ENCODE measurements around the gene RFTN1. TPM values are rescaled to one million over a fixed set of nuclear protein-coding genes. Genes with fewer than 3 reads are reported as not detected.

RFTN1 gene
- total and polyA plus RNA-seq, 2 donors (not counting 3 experiments of a cell fraction or from before 2014, with no cell fraction given): 40.3 to 43.3 TPM

DNA sequence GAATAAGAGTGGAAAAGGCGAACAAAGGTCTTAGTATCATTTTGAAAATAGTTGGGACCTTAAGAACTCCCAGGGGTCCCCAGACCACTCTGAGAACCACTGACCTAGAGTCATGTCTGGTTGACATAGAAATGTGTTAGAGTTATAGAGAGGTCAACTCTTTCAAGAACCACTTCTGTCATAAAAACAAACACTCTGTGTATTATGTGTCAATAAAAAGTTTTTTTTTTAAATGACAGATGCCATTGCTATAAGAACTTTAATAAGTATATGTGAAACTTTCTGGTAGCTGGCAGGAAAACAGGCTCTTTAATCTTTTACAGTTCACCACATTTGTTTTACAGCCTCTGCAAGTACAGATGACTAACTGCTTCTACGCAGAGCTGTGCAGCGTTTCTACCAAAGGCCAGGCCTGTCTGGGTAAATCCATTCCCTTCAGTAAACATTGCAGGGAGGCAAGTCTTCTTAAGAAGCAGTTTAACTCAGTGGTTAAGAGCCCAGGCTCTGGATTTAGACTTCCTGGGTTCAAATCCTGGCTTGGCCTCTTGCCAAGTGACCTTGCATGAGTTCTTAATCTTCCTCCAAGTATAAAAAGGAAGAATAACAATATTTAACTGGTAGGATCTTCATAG is 56.6 kb downstream of the RFTN1 start:
- no peak overlapping the region for H3K9ac ChIP-seq (replicated peaks; ENCODE audit: extremely low read depth, insufficient read depth, low read length)
- BruUV-seq (replicated peaks): no TSS peak
- no peaks in the 10 kb centered on the region for H3K9me1 ChIP-seq (replicated peaks; ENCODE audit: control insufficient read depth, extremely low read depth, insufficient read depth, low read length)
- intact Hi-C loops (cut with micrococcal nuclease): no loop called here
- FAIRE-seq (no peak), DNase-seq (ENCODE audit: low read depth, low spot score) (no peak)
- H2AFZ ChIP-seq (ENCODE audit: low read depth, low read length): no peak overlapping the region
- no peaks in the 10 kb centered on the region for H3K79me2 ChIP-seq (ENCODE audit: control insufficient read depth, insufficient read depth, low read length)
- POLR2A ChIA-PET: no interaction called here
- TF ChIP-seq GATA2 (IDR thresholded peaks at IDR 0.05; ENCODE audit: insufficient read depth, insufficient read length, low read depth, low read length) (no peak), MYC (IDR thresholded peaks at IDR 0.05; ENCODE audit: low read depth, low read length) (no peak), POLR2A (IDR thresholded peaks at IDR 0.05; ENCODE audit: low read depth, low read length) (no peak), FOS (IDR thresholded peaks at IDR 0.05; ENCODE audit: borderline replicate concordance, insufficient read depth, low read length) (no peak), MAX (IDR thresholded peaks at IDR 0.05; ENCODE audit: insufficient read depth, insufficient read length) (no peak), CTCF (IDR thresholded peaks at IDR 0.05; ENCODE audit: extremely low read depth in 1 of 2, insufficient read depth in 1 of 2, low read depth in 1 of 2, low read length in 2 of 2) (no peak)
- no peaks in the 10 kb centered on the region for H4K20me1 ChIP-seq (replicated peaks; ENCODE audit: control insufficient read depth, extremely low read depth, insufficient read depth, low read length)
- H3K27me3 ChIP-seq (ENCODE audit: control insufficient read depth in 2 of 2, insufficient read depth in 2 of 2, low read length in 2 of 2): no peaks in the 10 kb centered on the region
- H3K4me1 ChIP-seq (ENCODE audit: control insufficient read depth, extremely low read depth, insufficient read depth, low read length): no peaks in the 10 kb centered on the region
- CTCF ChIA-PET: no interaction called here
- no peak overlapping the region for H3K4me2 ChIP-seq (ENCODE audit: insufficient read depth, low read length)
- no peaks in the 10 kb centered on the region for H3K9me3 ChIP-seq (replicated peaks; ENCODE audit: control insufficient read depth, insufficient read depth, low read length)
- no peaks in the 10 kb centered on the region for H3K36me3 ChIP-seq (ENCODE audit: control insufficient read depth in 2 of 2, extremely low read depth in 1 of 2, insufficient read depth in 2 of 2, low read length in 2 of 2)
- no peak overlapping the region for H3K27ac ChIP-seq (ENCODE audit: insufficient read depth, low read depth, low read length)
- dilution Hi-C loops (cut with MboI; ENCODE audit: extremely low pct_ligation_motif_present, low sequenced_read_pairs): no loop called here
- H3K4me3 ChIP-seq (replicated peaks in 1 of 3; ENCODE audit: insufficient read depth in 1 of 3, low read depth in 1 of 3, low read length in 3 of 3): no peak overlapping the region
